Stomach (tissue), 9 donors: ENCODE measurements around the gene DCLK1. TPM values are rescaled to one million over a fixed set of nuclear protein-coding genes. Genes with fewer than 3 reads are reported as not detected.

Experiments used
- DNase-seq, 2 donors: peaks; one replicate each; pipeline versions ENCODE4 v3.0.0 to v3.0.0-alpha.2; 2013 to 2019
- H3K27ac ChIP-seq, 5 donors: fragments of 200-600 bp in 4 of 5; sonication (generic) in 4 of 5; one replicate each; pipeline ENCODE4 v1.5.1; 2013 to 2019; ENCODE audit warnings: mild to moderate bottlenecking in 1 of 5, moderate library complexity in 1 of 5
- H3K27me3 ChIP-seq, 3 donors: fragments of 200-600 bp; sonication (generic); one replicate each; pipeline ENCODE4 v1.5.1; 2017 to 2019; ENCODE audit warnings: mixed run types in 1 of 3
- H3K36me3 ChIP-seq, 4 donors: fragments of 200-600 bp; sonication (generic); 1 replicate in 3 of 4; 2 replicates in 1 of 4; pipeline ENCODE4 v1.5.1; 2016 to 2019
- H3K4me1 ChIP-seq, 4 donors: fragments of 200-600 bp; sonication (generic); one replicate each; pipeline ENCODE4 v1.5.1; 2016 to 2019
- H3K4me3 ChIP-seq, 4 donors: fragments of 200-600 bp; sonication (generic) in 3 of 4; one replicate each; pipeline ENCODE4 v1.5.1; 2016 to 2019; ENCODE audit warnings: mild to moderate bottlenecking in 1 of 4
- H3K9me3 ChIP-seq, 4 donors: fragments of 200-600 bp; sonication (generic); one replicate each; pipeline ENCODE4 v1.5.1; 2016 to 2019
- CTCF ChIP-seq, 7 experiments: fragments of 450-650 bp in 4 of 7; fragments of 200-600 bp in 3 of 7; sonication (generic) in 3 of 7; IDR thresholded peaks; one replicate each; pipeline ENCODE4 v1.5.1; 2016 to 2019; ENCODE audit warnings: antibody characterized with exemption in 7 of 7, control low read depth in 2 of 7, mild to moderate bottlenecking in 1 of 7
- EP300 ChIP-seq: sonication (generic); formaldehyde crosslinking; IDR thresholded peaks from one replicate; pipeline ENCODE4 v1.6.1; 2017; ENCODE audit warnings: antibody characterized with exemption
- POLR2A ChIP-seq, 4 donors: fragments of 450-650 bp; IDR thresholded peaks; one replicate each; pipeline ENCODE4 v1.6.1; 2016; ENCODE audit warnings: antibody characterized with exemption in 4 of 4, control low read depth in 2 of 4, mild to moderate bottlenecking in 1 of 4, moderate library complexity in 1 of 4
- POLR2AphosphoS5 ChIP-seq, 3 donors: sonication (generic); formaldehyde crosslinking; IDR thresholded peaks; one replicate each; pipeline ENCODE4 v1.6.1; 2016; ENCODE audit warnings: antibody characterized with exemption in 3 of 3
- WGBS, 5 donors: extraction: QIAGEN DNeasy Blood & Tissue Kit in 3 of 5; methylation state at CpG; one replicate each; pipeline versions ENCODE4 v1.1.5 to v1.1.7; 2013 to 2018; 5-methylcytosine and 5-hydroxymethylcytosine counted together
- intact Hi-C: fragments of 100-400 bp; cut with DNase I; formaldehyde crosslinking; loops from one replicate; pipeline ENCODE4 v1.15.1; 2023; ENCODE audit warnings: low total_unique reads
- polyA plus RNA-seq, 3 donors: library from polyadenylated mRNA; stranded (reverse); fragments of 200-250 nt; gene quantifications; one replicate each; pipeline ENCODE4 v1.2.3, GENCODE V29; 2013
- total RNA-seq, 5 donors: library from RNA; depleted of rRNA; stranded (reverse); fragments of >200 nt; gene quantifications; one replicate each; pipeline versions ENCODE4 v1.1.0 to v1.2.3, GENCODE V29; 2014 to 2016
- donor health status: healthy with polysubstance abuse.
- donor health status: Bipolar disorder and iron deficiency.
- donor health status: healthy.

The DCLK1 gene
- total and polyA plus RNA-seq, 8 donors = 0.68 to 36.7 (median 4.1) TPM

- no peak overlapping the region for H3K4me3 ChIP-seq
- intact Hi-C loops = no loop called here
- 78 to 89% (median 86%) methylated on average over 10 of the region's 10 CpGs for WGBS, 5 donors
- no peak overlapping the region for H3K27ac ChIP-seq
- DNase-seq = no peak
- H3K4me1 ChIP-seq = no peaks in the 10 kb centered on the region
- H3K9me3 ChIP-seq = peaks cover 0 to 8% (median 2%) of the 10 kb centered on the region in 4 donors
- no peaks in the 10 kb centered on the region for H3K27me3 ChIP-seq
- TF ChIP-seq POLR2A (IDR thresholded peaks at IDR 0.05) (no peak), CTCF (IDR thresholded peaks at IDR 0.05) (no peak), EP300 (no peak), POLR2AphosphoS5 (IDR thresholded peaks at IDR 0.05) (no peak)
- no peaks in the 10 kb centered on the region for H3K36me3 ChIP-seq
Observed at GRCh38 chr13:35941374-35941773, 189.8 kb downstream of the DCLK1 start.

GRCh38 chr13:35940734-35941133, 190.4 kb downstream of the DCLK1 start:
- Histone ChIP-seq H3K4me3 (no peak overlapping the region), H3K4me1 (no peaks in the 10 kb centered on the region), H3K36me3 (no peaks in the 10 kb centered on the region), H3K27me3 (no peaks in the 10 kb centered on the region), H3K9me3 (peaks cover 0 to 8% (median 2%) of the 10 kb centered on the region in 4 donors), H3K27ac (no peak overlapping the region)
- no peak for TF ChIP-seq POLR2A (IDR thresholded peaks at IDR 0.05)
- TF ChIP-seq CTCF (IDR thresholded peaks at IDR 0.05) = no peak
- TF ChIP-seq EP300 = no peak
- TF ChIP-seq POLR2AphosphoS5 (IDR thresholded peaks at IDR 0.05) = no peak
- intact Hi-C loops = no loop called here
- WGBS, 5 donors = 75 to 87% (median 80%) methylated on average over 4 of the region's 4 CpGs
- no peak for DNase-seq

- TF ChIP-seq CTCF (IDR thresholded peaks at IDR 0.05) = no peak
- TF ChIP-seq EP300 = no peak
- peak in 2 of 3 donors; percentile 35 to 66 for TF ChIP-seq POLR2AphosphoS5 (IDR thresholded peaks at IDR 0.05)
- no peak for DNase-seq
- Histone ChIP-seq H3K4me1 (no peaks in the 10 kb centered on the region), H3K4me3 (no peak overlapping the region), H3K27me3 (no peaks in the 10 kb centered on the region), H3K27ac (peak overlapping the region in 4 of 5 donors; percentile 18 to 74 (median 38)), H3K9me3 (no peaks in the 10 kb centered on the region), H3K36me3 (no peaks in the 10 kb centered on the region)
- WGBS, 5 donors = 54 to 73% (median 70%) methylated on average over 3 of the region's 3 CpGs
- intact Hi-C loops = no loop called here
Observed at GRCh38 chr13:35936246-35936978, 194.8 kb downstream of the DCLK1 start.

GRCh38 chr13:35930665-35931631, 200.2 kb downstream of the DCLK1 start:
- H3K36me3 ChIP-seq = no peaks in the 10 kb centered on the region
- TF ChIP-seq POLR2A (IDR thresholded peaks at IDR 0.05) (no peak), EP300 (no peak), POLR2AphosphoS5 (IDR thresholded peaks at IDR 0.05) (no peak), CTCF (IDR thresholded peaks at IDR 0.05) (no peak)
- H3K4me3 ChIP-seq = no peak overlapping the region
- H3K27me3 ChIP-seq = no peaks in the 10 kb centered on the region
- intact Hi-C loops = no loop called here
- peaks cover 0 to 22% (median 2%) of the 10 kb centered on the region in 4 donors for H3K4me1 ChIP-seq
- H3K9me3 ChIP-seq = peaks cover 0 to 4% (median 0%) of the 10 kb centered on the region in 4 donors
- WGBS, 5 donors = 36 to 64% (median 58%) methylated on average over 4 of the region's 4 CpGs
- DNase-seq = peak in 1 of 2 donors; percentile 49
- H3K27ac ChIP-seq = peak overlapping the region in 1 of 5 donors; percentile 68
